Neural progenitor cell (in vitro differentiated cells): Measurements from ENCODE around the gene AJAP1.

Experiments
- EZH2 ChIP-seq: fragments of 200-600 bp; sonication (generic); IDR thresholded peaks from 2 replicates; pipeline ENCODE4 v1.6.1; 2017; ENCODE audit warnings: antibody characterized with exemption, mild to moderate bottlenecking, moderate library complexity
- TF ChIP-seq, protein P1 (sequence below): fragments of 200-600 bp; sonication (generic); IDR thresholded peaks from 2 replicates; pipeline ENCODE4 v1.5.1; 2017; ENCODE audit warnings: antibody characterized with exemption, mild to moderate bottlenecking

DNA sequence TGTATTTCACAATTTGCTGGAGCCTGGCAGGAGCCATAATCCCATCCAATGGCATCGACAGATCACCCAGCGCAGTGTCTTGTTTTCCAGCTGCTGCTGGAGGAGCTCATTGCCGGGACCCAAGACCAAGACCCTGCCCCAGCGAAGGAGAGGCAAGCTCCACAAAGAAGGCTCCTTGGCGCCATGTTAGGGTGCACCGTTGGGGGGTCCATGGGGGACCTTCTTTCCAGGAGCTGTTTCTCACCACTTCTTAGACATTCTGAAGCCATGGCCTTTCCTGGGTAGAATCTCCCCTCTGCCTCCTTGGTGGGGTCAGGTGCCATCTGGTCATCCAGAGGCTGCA lies 31.1 kb downstream of the AJAP1 start:
- TF ChIP-seq, protein P1, sequence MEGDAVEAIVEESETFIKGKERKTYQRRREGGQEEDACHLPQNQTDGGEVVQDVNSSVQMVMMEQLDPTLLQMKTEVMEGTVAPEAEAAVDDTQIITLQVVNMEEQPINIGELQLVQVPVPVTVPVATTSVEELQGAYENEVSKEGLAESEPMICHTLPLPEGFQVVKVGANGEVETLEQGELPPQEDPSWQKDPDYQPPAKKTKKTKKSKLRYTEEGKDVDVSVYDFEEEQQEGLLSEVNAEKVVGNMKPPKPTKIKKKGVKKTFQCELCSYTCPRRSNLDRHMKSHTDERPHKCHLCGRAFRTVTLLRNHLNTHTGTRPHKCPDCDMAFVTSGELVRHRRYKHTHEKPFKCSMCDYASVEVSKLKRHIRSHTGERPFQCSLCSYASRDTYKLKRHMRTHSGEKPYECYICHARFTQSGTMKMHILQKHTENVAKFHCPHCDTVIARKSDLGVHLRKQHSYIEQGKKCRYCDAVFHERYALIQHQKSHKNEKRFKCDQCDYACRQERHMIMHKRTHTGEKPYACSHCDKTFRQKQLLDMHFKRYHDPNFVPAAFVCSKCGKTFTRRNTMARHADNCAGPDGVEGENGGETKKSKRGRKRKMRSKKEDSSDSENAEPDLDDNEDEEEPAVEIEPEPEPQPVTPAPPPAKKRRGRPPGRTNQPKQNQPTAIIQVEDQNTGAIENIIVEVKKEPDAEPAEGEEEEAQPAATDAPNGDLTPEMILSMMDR: no peak
- no peak for TF ChIP-seq EZH2
